IMR-90 (cell line): ENCODE measurements around the gene GLIPR1. TPM values are rescaled to one million over a fixed set of nuclear protein-coding genes. Genes with fewer than 3 reads are reported as not detected.

Experiments
- ATAC-seq: fragments of 200-7000 bp; cut with Tn5 transposase; 2 replicates; pipeline ENCODE4 v1.9.1; 2020; ENCODE audit warnings: low read depth, mild to moderate bottlenecking, moderate library complexity
- BruUV-seq: library from RNA; stranded (reverse); fragments of 400-500 nt; replicated peaks from 2 replicates; lab custom pipeline; 2021; lab: Mats Ljungman, UMichigan
- CTCF ChIA-PET: fragments of 300-600 bp; formaldehyde crosslinking; extraction: SDS; loops from one replicate; lab custom pipeline; 2021; ENCODE audit warnings: antibody characterized with exemption; lab: Yijun Ruan, JAX
- POLR2A ChIA-PET: fragments of 300-600 bp; sonication (Branson Sonifier 250); formaldehyde crosslinking; loops from one replicate; lab custom pipeline; 2022; ENCODE audit warnings: antibody characterized with exemption; ENCODE audit not compliant: unreplicated experiment; lab: Charles Lee
- DNase-seq: peaks from one replicate; pipeline ENCODE4 v3.0.0; 2013
- H2AFZ ChIP-seq: replicated peaks from 2 replicates; pipeline ENCODE3; 2013; ENCODE audit warnings: low read length, mild to moderate bottlenecking; ENCODE audit not compliant: poor library complexity
- H2AK5ac ChIP-seq: 2 replicates; pipeline ENCODE4 v1.6.1; 2013; ENCODE audit warnings: low read depth, low read length, inconsistent platforms
- H2AK9ac ChIP-seq: replicated peaks from 2 replicates; pipeline ENCODE3; 2013; ENCODE audit warnings: mild to moderate bottlenecking, low read depth, low read length, moderate library complexity; ENCODE audit not compliant: poor library complexity
- H2BK120ac ChIP-seq: 2 replicates; pipeline ENCODE4 v1.6.1; 2013; ENCODE audit warnings: low read depth, low read length, inconsistent platforms
- H2BK15ac ChIP-seq: 3 replicates; pipeline ENCODE4 v1.6.1; 2013; ENCODE audit warnings: low read depth, low read length, inconsistent platforms
- H2BK20ac ChIP-seq: 2 replicates; pipeline ENCODE4 v1.6.1; 2013; ENCODE audit warnings: low read depth, mild to moderate bottlenecking, inconsistent platforms, low read length, moderate library complexity
- H2BK5ac ChIP-seq: 2 replicates; pipeline ENCODE4 v1.6.1; 2013; ENCODE audit warnings: mild to moderate bottlenecking, low read depth, low read length, inconsistent platforms; ENCODE audit not compliant: poor library complexity, severe bottlenecking
- H3K14ac ChIP-seq: replicated peaks from 2 replicates; pipeline ENCODE4 v1.6.1; 2013; ENCODE audit warnings: low read depth, low read length, inconsistent platforms
- H3K18ac ChIP-seq: 2 replicates; pipeline ENCODE4 v1.6.1; 2013; ENCODE audit warnings: low read depth, low read length, control low read depth
- H3K23ac ChIP-seq: 2 replicates; pipeline ENCODE4 v1.6.1; 2013; ENCODE audit warnings: low read depth, low read length, inconsistent platforms
- H3K27ac ChIP-seq: 2 replicates; pipeline ENCODE4 v1.5.1; 2013; ENCODE audit warnings: mild to moderate bottlenecking, control low read depth, low read length; ENCODE audit not compliant: insufficient read depth
- H3K27me3 ChIP-seq: 2 replicates; pipeline ENCODE4 v1.6.1; 2013; ENCODE audit warnings: low read length; ENCODE audit not compliant: control insufficient read depth, insufficient read depth
- H3K36me3 ChIP-seq: 2 replicates; pipeline ENCODE4 v1.6.1; 2013; ENCODE audit warnings: low read length, mixed read lengths; ENCODE audit not compliant: control insufficient read depth, insufficient read depth
- H3K4ac ChIP-seq: 2 replicates; pipeline ENCODE4 v1.6.1; 2013; ENCODE audit warnings: low read depth, low read length, inconsistent platforms
- H3K4me1 ChIP-seq: 2 replicates; pipeline ENCODE4 v1.6.1; 2013; ENCODE audit warnings: low read length, mixed read lengths; ENCODE audit not compliant: control insufficient read depth, insufficient read depth
- H3K4me2 ChIP-seq: 2 replicates; pipeline ENCODE4 v1.6.1; 2013; ENCODE audit warnings: low read depth, mild to moderate bottlenecking, control low read depth, low read length, moderate library complexity
- H3K4me3 ChIP-seq: 2 replicates; pipeline ENCODE4 v1.5.1; 2013; ENCODE audit warnings: low read depth, mild to moderate bottlenecking, control low read depth, low read length, moderate library complexity; ENCODE audit not compliant: insufficient read depth
- H3K56ac ChIP-seq: 2 replicates; pipeline ENCODE4 v1.6.1; 2013; ENCODE audit warnings: low read length, inconsistent platforms; ENCODE audit not compliant: insufficient read depth; ENCODE audit errors: extremely low read depth
- H3K79me1 ChIP-seq, 2 experiments: 2 replicates each; pipeline ENCODE4 v1.6.1; 2013; ENCODE audit warnings: low read length in 2 of 2, inconsistent platforms in 1 of 2, low read depth in 1 of 2
- H3K9ac ChIP-seq: 2 replicates; pipeline ENCODE4 v1.6.1; 2013; ENCODE audit warnings: low read depth, low read length, control low read depth
- H3K9me1 ChIP-seq: 2 replicates; pipeline ENCODE4 v1.6.1; 2013; ENCODE audit warnings: low read length, inconsistent platforms; ENCODE audit not compliant: insufficient read depth
- H3K9me3 ChIP-seq: 2 replicates; pipeline ENCODE4 v1.6.1; 2013; ENCODE audit warnings: low read length; ENCODE audit not compliant: control insufficient read depth, insufficient read depth
- H4K20me1 ChIP-seq: 2 replicates; pipeline ENCODE4 v1.6.1; 2013; ENCODE audit warnings: low read length, inconsistent platforms; ENCODE audit not compliant: insufficient read depth
- H4K5ac ChIP-seq: 2 replicates; pipeline ENCODE4 v1.6.1; 2013; ENCODE audit warnings: mild to moderate bottlenecking, low read depth, low read length, control low read depth
- H4K8ac ChIP-seq, 2 experiments: 2 replicates each; pipeline ENCODE4 v1.6.1; 2013; ENCODE audit warnings: low read depth in 2 of 2, low read length in 2 of 2, control low read depth in 1 of 2, inconsistent platforms in 1 of 2
- H4K91ac ChIP-seq: 2 replicates; pipeline ENCODE4 v1.6.1; 2013; ENCODE audit warnings: low read depth, low read length, inconsistent platforms; ENCODE audit not compliant: insufficient read depth
- BHLHE40 ChIP-seq: fragments of 150-350 bp; IDR thresholded peaks from 2 replicates; pipeline ENCODE4 v1.6.1; 2016; ENCODE audit warnings: mild to moderate bottlenecking, low read depth, low read length
- CEBPB ChIP-seq: IDR thresholded peaks from 2 replicates; pipeline ENCODE4 v1.6.1; 2012; ENCODE audit warnings: low read depth, low read length, improper control_type of control experiment
- CHD1 ChIP-seq: IDR thresholded peaks from 2 replicates; pipeline ENCODE4 v1.6.1; 2012; ENCODE audit warnings: low read depth, low read length, improper control_type of control experiment
- CTCF ChIP-seq: conservative IDR thresholded peaks from 2 replicates; pipeline ENCODE4 v1.5.1; 2012; ENCODE audit warnings: mild to moderate bottlenecking, low read depth, low read length, improper control_type of control experiment
- FOS ChIP-seq: fragments of 150-350 bp; IDR thresholded peaks from 2 replicates; pipeline ENCODE4 v1.6.1; 2016; ENCODE audit warnings: low read depth, low read length
- MAFK ChIP-seq: IDR thresholded peaks from 2 replicates; pipeline ENCODE4 v1.6.1; 2012; ENCODE audit warnings: low read depth, low read length, improper control_type of control experiment
- MAZ ChIP-seq: IDR thresholded peaks from 2 replicates; pipeline ENCODE4 v1.6.1; 2012; ENCODE audit warnings: low read depth, mild to moderate bottlenecking, low read length, improper control_type of control experiment, moderate library complexity, borderline replicate concordance
- MXI1 ChIP-seq: IDR thresholded peaks from 2 replicates; pipeline ENCODE4 v1.6.1; 2012; ENCODE audit warnings: low read depth, mild to moderate bottlenecking, low read length, moderate library complexity, borderline replicate concordance
- NFE2L2 ChIP-seq: fragments of 150-350 bp; IDR thresholded peaks from 2 replicates; pipeline ENCODE4 v1.6.1; 2016; ENCODE audit warnings: low read depth, mild to moderate bottlenecking, low read length
- POLR2A ChIP-seq: IDR thresholded peaks from 2 replicates; pipeline ENCODE4 v1.6.1; 2012; ENCODE audit warnings: mild to moderate bottlenecking, low read depth, low read length
- RAD21 ChIP-seq: IDR thresholded peaks from 2 replicates; pipeline ENCODE4 v1.6.1; 2012; ENCODE audit warnings: low read length, improper control_type of control experiment
- RCOR1 ChIP-seq: IDR thresholded peaks from 2 replicates; pipeline ENCODE4 v1.6.1; 2012; ENCODE audit warnings: mild to moderate bottlenecking, low read length, improper control_type of control experiment; ENCODE audit not compliant: insufficient replicate concordance
- RFX5 ChIP-seq: IDR thresholded peaks from 2 replicates; pipeline ENCODE4 v1.8.0; 2012; ENCODE audit warnings: low read depth, mild to moderate bottlenecking, low read length, moderate library complexity
- SMC3 ChIP-seq: fragments of 150-350 bp; IDR thresholded peaks from 2 replicates; pipeline ENCODE4 v1.6.1; 2016; ENCODE audit warnings: low read depth, mild to moderate bottlenecking, antibody characterized with exemption, low read length, moderate library complexity
- USF2 ChIP-seq: fragments of 150-350 bp; IDR thresholded peaks from 2 replicates; pipeline ENCODE4 v1.6.1; 2017; ENCODE audit warnings: mild to moderate bottlenecking, antibody characterized with exemption, low read length, low read depth
- WGBS, 2 experiments: methylation state at CpG; one replicate each; pipeline versions ENCODE4 v1.1.5 to v1.1.7; 2013; ENCODE audit warnings: missing lambda C conversion rate in 2 of 2; ENCODE audit not compliant: insufficient read length in 1 of 2; ENCODE audit errors: extremely low coverage in 2 of 2; 5-methylcytosine and 5-hydroxymethylcytosine counted together
- dilution Hi-C: fragments of 300-500 bp; cut with HindIII; formaldehyde crosslinking; loops from one replicate; pipeline ENCODE4 v1.14.3; 2018; ENCODE audit warnings: low sequenced_read_pairs; ENCODE audit not compliant: unreplicated experiment
- in situ Hi-C: fragments of 300-500 bp; cut with MboI; formaldehyde crosslinking; loops from 3 replicates; pipeline ENCODE4 v1.14.3; 2019; ENCODE audit warnings: low sequenced_read_pairs, inconsistent platforms, mixed read lengths
- intact Hi-C: fragments of 100-400 bp; cut with micrococcal nuclease; formaldehyde crosslinking; loops from 2 replicates; pipeline ENCODE4 v1.10.0; 2022
- polyA plus RNA-seq, 3 experiments: library from polyadenylated mRNA; depleted of rRNA; stranded (reverse); fragments of >200 nt; gene quantifications; 2 replicates each; pipeline ENCODE4 v1.2.3, GENCODE V29; 2012; ENCODE audit warnings: low replicate concordance in 1 of 3
- total RNA-seq: library from RNA; depleted of rRNA; stranded (reverse); fragments of >200 nt; gene quantifications from 2 replicates; pipeline ENCODE4 v1.2.3, GENCODE V29; 2012

The GLIPR1 gene
- total and polyA plus RNA-seq, 2 of the 4 experiments (the other 2 are of a cell fraction), result 268 to 327 TPM

- Histone ChIP-seq H2BK15ac (0 out of 3 replicates have a peak overlapping the region, but pooled peaks have one; percentile 39), H2AFZ (no peak overlapping the region), H3K56ac (no peak overlapping the region), H3K27me3 (no peaks in the 10 kb centered on the region), H3K18ac (no peak overlapping the region; the same call in 1 of the 2 replicates), H3K79me1 (no peaks in the 10 kb centered on the region), H2BK120ac (peak overlapping the region; percentile 3; the same call in 1 of the 2 replicates), H2BK20ac (0 out of 2 replicates have a peak overlapping the region, but pooled peaks have one; percentile 10), H3K4me1 (no peaks in the 10 kb centered on the region), H3K4ac (no peak overlapping the region), H3K23ac (no peak overlapping the region), H3K4me2 (no peak overlapping the region), H3K9me3 (peaks cover 2% of the 10 kb centered on the region; the same call in 1 of the 2 replicates), H2AK5ac (peak overlapping the region; percentile 21; the same call in 1 of the 2 replicates), H2AK9ac (no peak overlapping the region), H3K9ac (no peak overlapping the region; the same call in 1 of the 2 replicates), H4K8ac (peak overlapping the region in 1 of 2 experiments; percentile 34; a peak in 1 of 4 replicates), H3K14ac (no peak overlapping the region), H4K91ac (0 out of 2 replicates have a peak overlapping the region, but pooled peaks have one; percentile 12), H3K36me3 (no peaks in the 10 kb centered on the region), H4K5ac (no peak overlapping the region), H3K4me3 (no peak overlapping the region), H2BK5ac (no peak overlapping the region), H4K20me1 (no peaks in the 10 kb centered on the region), H3K27ac (no peak overlapping the region), H3K9me1 (no peaks in the 10 kb centered on the region; the same call in 1 of the 2 replicates)
- ChIA-PET CTCF (interaction anchor here (1.3 kb wide), 1 partner anchor 119 kb away, joined by 3 read pairs; the partner anchor contains the start of gene GLIPR1L1), POLR2A (no interaction called here)
- ATAC-seq (peak; percentile 88), DNase-seq (peak; percentile 64)
- intact Hi-C loops, result no loop called here
- in situ Hi-C loops, result no loop called here
- dilution Hi-C loops, result no loop called here
- BruUV-seq, result no TSS peak
- WGBS, 2 experiments, result no CpG with 5 or more reads among the region's 3 CpGs
- no peak for TF ChIP-seq SMC3
- TF ChIP-seq FOS, result no peak
- no peak for TF ChIP-seq BHLHE40
- TF ChIP-seq NFE2L2, result no peak
- no peak for TF ChIP-seq USF2
- TF ChIP-seq CHD1, result no peak
- no peak for TF ChIP-seq RFX5
- TF ChIP-seq MAFK, result no peak
- no peak for TF ChIP-seq CEBPB
- TF ChIP-seq RAD21, result no peak
- no peak for TF ChIP-seq MAZ
- TF ChIP-seq POLR2A, result no peak
- no peak for TF ChIP-seq RCOR1
- no peak for TF ChIP-seq CTCF
- no peak for TF ChIP-seq MXI1
Observed at GRCh38 chr12:75452675-75453330, 27.8 kb upstream of the GLIPR1 start.
